ENCODE results near the gene TMED3. TPM values are rescaled to one million over a fixed set of nuclear protein-coding genes. Genes with fewer than 3 reads are reported as not detected.
"Not testable (repeated sequence)": the region's sequence is repeated elsewhere in the genome, so short reads cannot be mapped to it uniquely, and the experiment has no call there.

TMED3 gene
- total RNA-seq, 3 donors from 2014 or later (not counting 1 experiment from before 2014, with no cell fraction given), result 21.7 to 26.3 (median 25.0) TPM

DNA sequence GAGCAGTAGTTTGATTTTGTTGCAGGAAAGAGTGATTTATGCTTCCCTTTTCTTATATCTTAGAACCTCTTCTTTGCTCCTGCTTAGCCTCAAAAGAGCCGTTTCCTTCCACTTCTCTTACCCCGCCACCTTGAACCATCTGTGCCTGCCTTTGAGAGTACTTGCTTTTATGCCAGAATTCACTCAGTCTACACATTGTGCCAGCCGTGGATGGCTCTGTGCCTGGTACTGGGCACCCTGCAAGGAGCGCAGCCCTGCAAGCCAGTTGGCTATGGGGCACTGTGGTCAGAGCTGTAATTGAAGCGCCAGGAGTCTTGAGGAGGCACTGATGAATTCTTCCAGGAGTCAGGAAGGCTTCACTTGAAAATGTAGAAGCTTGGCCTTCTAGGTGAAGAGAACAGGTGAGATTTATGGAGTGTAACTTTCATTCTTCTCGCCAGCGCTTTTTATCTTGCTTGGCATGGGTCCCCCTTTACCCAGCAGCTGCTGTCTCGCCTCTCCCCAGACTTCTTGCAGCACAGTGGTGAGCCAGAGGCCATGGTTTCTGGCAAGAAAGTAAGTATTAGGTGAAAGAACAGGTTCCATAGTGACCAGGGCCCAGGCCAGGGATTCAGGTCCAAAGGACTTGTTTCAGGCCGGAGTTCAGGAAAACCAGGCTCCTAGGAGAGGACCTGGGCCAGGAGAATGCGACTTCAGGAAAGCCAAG lies 4.9 kb downstream of the TMED3 start:
- H3K4me1 Mint-ChIP-seq, result peaks cover 69 to 84% of the 10 kb centered on the region in 2 donors
- no peak overlapping the region for H3K4me3 ChIP-seq (ENCODE audit: low read length)
- H3K27ac Mint-ChIP-seq, result no peak overlapping the region
- no peak overlapping the region for H3K4me3 Mint-ChIP-seq
- no peaks in the 10 kb centered on the region for H3K9me3 ChIP-seq (ENCODE audit: control insufficient read depth, insufficient read depth, low read length)
- ATAC-seq, result no peak
- DNase-seq, result no peak
- H3K27me3 Mint-ChIP-seq (ENCODE audit: low read depth in 2 of 2), result no peaks in the 10 kb centered on the region
- H3K36me3 Mint-ChIP-seq, result peaks cover 30% of the 10 kb centered on the region
- intact Hi-C loops (cut with micrococcal nuclease), result no loop called here
- peaks cover 23% of the 10 kb centered on the region for H3K4me1 ChIP-seq (ENCODE audit: control insufficient read depth, insufficient read depth, low read length)
- no peak overlapping the region for H3K27ac ChIP-seq (ENCODE audit: low read length)
- no peaks in the 10 kb centered on the region for H3K9me3 Mint-ChIP-seq
- WGBS (ENCODE audit: insufficient coverage), result 87% methylated on average over 10 of the region's 10 CpGs
- no peak for TF ChIP-seq CTCF (IDR thresholded peaks at IDR 0.05)
- H3K36me3 ChIP-seq (ENCODE audit: control insufficient read depth, insufficient read depth, low read length), result peaks cover 49% of the 10 kb centered on the region
- no peaks in the 10 kb centered on the region for H3K27me3 ChIP-seq (ENCODE audit: control insufficient read depth, insufficient read depth, low read length)

GRCh38 chr15:79316864-79317263 lies 6.0 kb downstream of the TMED3 start:
- H3K9me3 Mint-ChIP-seq, result no peaks in the 10 kb centered on the region

GRCh38 chr15:79319973-79320372 lies 9.1 kb downstream of the TMED3 start:
- H3K4me3 ChIP-seq (ENCODE audit: low read length); H3K4me3 Mint-ChIP-seq; H3K27ac ChIP-seq (ENCODE audit: low read length); H3K27ac Mint-ChIP-seq; ATAC-seq; H3K9me3 Mint-ChIP-seq; DNase-seq; intact Hi-C loops (cut with micrococcal nuclease); H3K9me3 ChIP-seq (ENCODE audit: control insufficient read depth, insufficient read depth, low read length); H3K27me3 ChIP-seq (ENCODE audit: control insufficient read depth, insufficient read depth, low read length); H3K27me3 Mint-ChIP-seq (ENCODE audit: low read depth in 2 of 2): not testable (repeated sequence)
- peaks cover 23% of the 10 kb centered on the region for H3K36me3 Mint-ChIP-seq
- peaks cover 48 to 60% of the 10 kb centered on the region in 2 donors for H3K4me1 Mint-ChIP-seq
- Histone ChIP-seq H3K4me1 (ENCODE audit: control insufficient read depth, insufficient read depth, low read length) (peaks cover 11% of the 10 kb centered on the region), H3K36me3 (ENCODE audit: control insufficient read depth, insufficient read depth, low read length) (peaks cover 57% of the 10 kb centered on the region)
- 96% methylated on average over 8 of the region's 9 CpGs for WGBS (ENCODE audit: insufficient coverage)

More at GRCh38 chr15:79316864-79317263, 6.0 kb downstream of the TMED3 start:
- no peak overlapping the region for H3K4me3 Mint-ChIP-seq
- intact Hi-C loops (cut with micrococcal nuclease), result no loop called here
- WGBS (ENCODE audit: insufficient coverage), result 94% methylated on average over 9 of the region's 9 CpGs
- no peak overlapping the region for H3K4me3 ChIP-seq (ENCODE audit: low read length)
- no peaks in the 10 kb centered on the region for H3K27me3 Mint-ChIP-seq (ENCODE audit: low read depth in 2 of 2)
- H3K27ac Mint-ChIP-seq, result no peak overlapping the region
- ATAC-seq (no peak), DNase-seq (no peak)
- H3K27me3 ChIP-seq (ENCODE audit: control insufficient read depth, insufficient read depth, low read length), result no peaks in the 10 kb centered on the region
- H3K4me1 Mint-ChIP-seq, result peaks cover 70 to 82% of the 10 kb centered on the region in 2 donors
- no peak for TF ChIP-seq CTCF (IDR thresholded peaks at IDR 0.05)
- peaks cover 16% of the 10 kb centered on the region for H3K4me1 ChIP-seq (ENCODE audit: control insufficient read depth, insufficient read depth, low read length)
- H3K36me3 Mint-ChIP-seq, result peaks cover 30% of the 10 kb centered on the region
- H3K9me3 ChIP-seq (ENCODE audit: control insufficient read depth, insufficient read depth, low read length), result no peaks in the 10 kb centered on the region
- H3K36me3 ChIP-seq (ENCODE audit: control insufficient read depth, insufficient read depth, low read length), result peaks cover 55% of the 10 kb centered on the region
- no peak overlapping the region for H3K27ac ChIP-seq (ENCODE audit: low read length)

GRCh38 chr15:79321876-79322275 lies 11.0 kb downstream of the TMED3 start:
- Histone ChIP-seq H3K4me1 (ENCODE audit: control insufficient read depth, insufficient read depth, low read length) (peaks cover 11% of the 10 kb centered on the region), H3K9me3 (ENCODE audit: control insufficient read depth, insufficient read depth, low read length) (no peaks in the 10 kb centered on the region), H3K36me3 (ENCODE audit: control insufficient read depth, insufficient read depth, low read length) (peaks cover 43% of the 10 kb centered on the region), H3K27me3 (ENCODE audit: control insufficient read depth, insufficient read depth, low read length) (no peaks in the 10 kb centered on the region), H3K4me3 (ENCODE audit: low read length) (no peak overlapping the region), H3K27ac (ENCODE audit: low read length) (no peak overlapping the region)
- Mint-ChIP-seq H3K36me3 (peaks cover 23% of the 10 kb centered on the region), H3K27ac (no peak overlapping the region), H3K4me1 (peaks cover 38 to 46% of the 10 kb centered on the region in 2 donors), H3K4me3 (no peak overlapping the region), H3K27me3 (ENCODE audit: low read depth in 2 of 2) (no peaks in the 10 kb centered on the region), H3K9me3 (no peaks in the 10 kb centered on the region)
- DNase-seq (no peak), ATAC-seq (no peak)
- TF ChIP-seq CTCF (IDR thresholded peaks at IDR 0.05), result no peak
- 92% methylated on average over 14 of the region's 14 CpGs for WGBS (ENCODE audit: insufficient coverage)
- intact Hi-C loops (cut with micrococcal nuclease), result no loop called here
